Spleen (tissue), 7 donors: ENCODE measurements around the gene CYP39A1.

Source experiments
- POLR2A ChIP-seq, 3 donors: fragments of 450-650 bp; IDR thresholded peaks; one replicate each; pipeline ENCODE4 v1.5.1; 2017; ENCODE audit warnings: antibody characterized with exemption in 3 of 3, mild to moderate bottlenecking in 1 of 3
- TF ChIP-seq, protein P1 (sequence below), 11 experiments: fragments of 200-600 bp in 7 of 11; fragments of 450-650 bp in 4 of 11; sonication (generic) in 4 of 11; IDR thresholded peaks in 8 of 11; conservative IDR thresholded peaks in 3 of 11; 1 replicate in 7 of 11; 2 replicates in 4 of 11; pipeline versions ENCODE4 v1.4.0 to v1.8.0; 2016 to 2021; ENCODE audit warnings: antibody characterized with exemption in 11 of 11, inconsistent platforms in 4 of 11, mild to moderate bottlenecking in 1 of 11
- donor health status: DM: no; HTN: no; CAD: no; lungs with moderate emphysema.
- donor health status: DM: no; HTN: no; CAD: no.
- donor health status: DM: no; HTN: no; CAD: no.

- no peak for TF ChIP-seq POLR2A (IDR thresholded peaks at IDR 0.05)
- TF ChIP-seq, protein P1, sequence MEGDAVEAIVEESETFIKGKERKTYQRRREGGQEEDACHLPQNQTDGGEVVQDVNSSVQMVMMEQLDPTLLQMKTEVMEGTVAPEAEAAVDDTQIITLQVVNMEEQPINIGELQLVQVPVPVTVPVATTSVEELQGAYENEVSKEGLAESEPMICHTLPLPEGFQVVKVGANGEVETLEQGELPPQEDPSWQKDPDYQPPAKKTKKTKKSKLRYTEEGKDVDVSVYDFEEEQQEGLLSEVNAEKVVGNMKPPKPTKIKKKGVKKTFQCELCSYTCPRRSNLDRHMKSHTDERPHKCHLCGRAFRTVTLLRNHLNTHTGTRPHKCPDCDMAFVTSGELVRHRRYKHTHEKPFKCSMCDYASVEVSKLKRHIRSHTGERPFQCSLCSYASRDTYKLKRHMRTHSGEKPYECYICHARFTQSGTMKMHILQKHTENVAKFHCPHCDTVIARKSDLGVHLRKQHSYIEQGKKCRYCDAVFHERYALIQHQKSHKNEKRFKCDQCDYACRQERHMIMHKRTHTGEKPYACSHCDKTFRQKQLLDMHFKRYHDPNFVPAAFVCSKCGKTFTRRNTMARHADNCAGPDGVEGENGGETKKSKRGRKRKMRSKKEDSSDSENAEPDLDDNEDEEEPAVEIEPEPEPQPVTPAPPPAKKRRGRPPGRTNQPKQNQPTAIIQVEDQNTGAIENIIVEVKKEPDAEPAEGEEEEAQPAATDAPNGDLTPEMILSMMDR (IDR thresholded peaks at IDR 0.05 in 8 of 11, conservative IDR thresholded peaks at IDR 0.05 in 3 of 11) = no peak
Observed at GRCh38 chr6:46677314-46677654, 24.7 kb upstream of the CYP39A1 start.
